SKM-1 (cell line): ENCODE results near the gene FARP1.
A peak's percentile ranks its signal among the peaks of the same experiment; 100 is the strongest.
"Not testable (repeated sequence)": the region's sequence is repeated elsewhere in the genome, so short reads cannot be mapped to it uniquely, and the experiment has no call there.

Experiments used
- DNase-seq: peaks from one replicate; lab custom pipeline; 2025; ENCODE audit not compliant: unreplicated experiment; lab: John Stamatoyannopoulos, UW

FARP1 gene

GRCh38 chr13:98389319-98389718 lies 246.4 kb downstream of the FARP1 start:
- DNase-seq: no peak

- no peak for DNase-seq
Measured at GRCh38 chr13:98390086-98390715, 247.3 kb downstream of the FARP1 start.

GRCh38 chr13:98393873-98394272 lies 251.0 kb downstream of the FARP1 start:
- no peak for DNase-seq

GRCh38 chr13:98394820-98395510 lies 252.1 kb downstream of the FARP1 start:
- DNase-seq: no peak

GRCh38 chr13:98396071-98396710 lies 253.3 kb downstream of the FARP1 start:
- no peak for DNase-seq

- DNase-seq: no peak
Measured at GRCh38 chr13:98397221-98397620, 254.3 kb downstream of the FARP1 start.

- no peak for DNase-seq
Measured at GRCh38 chr13:98397861-98398260, 255.0 kb downstream of the FARP1 start.

GRCh38 chr13:98398581-98398980 lies 255.7 kb downstream of the FARP1 start:
- DNase-seq: no peak

- DNase-seq: no peak
Measured at GRCh38 chr13:98399756-98400155, 256.9 kb downstream of the FARP1 start.

- no peak for DNase-seq
Measured at GRCh38 chr13:98401934-98402333, 259.0 kb downstream of the FARP1 start.

- DNase-seq: no peak
Measured at GRCh38 chr13:98403076-98403475, 260.2 kb downstream of the FARP1 start.

GRCh38 chr13:98405107-98405571 lies 262.2 kb downstream of the FARP1 start:
- DNase-seq: no peak

- no peak for DNase-seq
Measured at GRCh38 chr13:98405690-98406344, 262.9 kb downstream of the FARP1 start.

- DNase-seq: no peak
Measured at GRCh38 chr13:98406427-98406826, 263.5 kb downstream of the FARP1 start.

GRCh38 chr13:98406971-98407370 lies 264.1 kb downstream of the FARP1 start:
- no peak for DNase-seq

GRCh38 chr13:98407575-98407974 lies 264.7 kb downstream of the FARP1 start:
- DNase-seq: no peak

GRCh38 chr13:98409281-98409680 lies 266.4 kb downstream of the FARP1 start:
- DNase-seq: no peak

- DNase-seq: no peak
Measured at GRCh38 chr13:98410612-98411011, 267.7 kb downstream of the FARP1 start.

GRCh38 chr13:98411013-98411412 lies 268.1 kb downstream of the FARP1 start:
- DNase-seq: no peak

- DNase-seq: peak; percentile 6
Measured at GRCh38 chr13:98411617-98412265, 268.8 kb downstream of the FARP1 start.

GRCh38 chr13:98413278-98413677 lies 270.4 kb downstream of the FARP1 start:
- DNase-seq: not testable (repeated sequence)
